GM21360 (cell line): Measurements from ENCODE around the gene FIGNL2.

Experiments used
- ATAC-seq: cut with Tn5 transposase; IDR thresholded peaks from one replicate; pipeline ENCODE4 v1.9.1; 2021; ENCODE audit warnings: mild to moderate bottlenecking, moderate library complexity; ENCODE audit not compliant: unreplicated experiment

The FIGNL2 gene

GRCh38 chr12:51874486-51874885, 26.0 kb upstream of the FIGNL2 start:
- ATAC-seq, result no peak

DNA sequence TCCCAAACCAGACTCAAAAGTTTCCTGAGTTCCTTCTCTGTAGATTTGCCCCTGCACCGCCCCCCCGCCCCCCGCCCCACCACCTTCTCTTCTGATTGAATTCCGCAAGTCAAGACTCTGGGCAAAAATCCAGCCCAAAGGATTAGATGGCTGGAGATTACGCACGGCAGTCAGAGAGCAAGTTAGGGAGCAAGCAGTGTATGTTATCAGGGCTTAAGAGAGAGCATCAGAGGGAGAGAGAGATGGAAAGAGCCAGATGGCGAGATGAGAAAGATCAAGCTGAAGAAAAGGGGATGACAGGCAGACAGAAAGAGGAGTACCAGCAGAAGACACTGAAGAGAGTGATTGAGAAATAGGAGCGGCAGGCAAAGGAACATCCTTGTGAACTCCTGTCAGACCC, 25.5 kb upstream of the FIGNL2 start:
- no peak for ATAC-seq

- no peak for ATAC-seq
These were observed 24.9 kb upstream of the FIGNL2 start for GRCh38 chr12:51873251-51873994.

GRCh38 chr12:51872689-51872981, 24.1 kb upstream of the FIGNL2 start:
- no peak for ATAC-seq

DNA sequence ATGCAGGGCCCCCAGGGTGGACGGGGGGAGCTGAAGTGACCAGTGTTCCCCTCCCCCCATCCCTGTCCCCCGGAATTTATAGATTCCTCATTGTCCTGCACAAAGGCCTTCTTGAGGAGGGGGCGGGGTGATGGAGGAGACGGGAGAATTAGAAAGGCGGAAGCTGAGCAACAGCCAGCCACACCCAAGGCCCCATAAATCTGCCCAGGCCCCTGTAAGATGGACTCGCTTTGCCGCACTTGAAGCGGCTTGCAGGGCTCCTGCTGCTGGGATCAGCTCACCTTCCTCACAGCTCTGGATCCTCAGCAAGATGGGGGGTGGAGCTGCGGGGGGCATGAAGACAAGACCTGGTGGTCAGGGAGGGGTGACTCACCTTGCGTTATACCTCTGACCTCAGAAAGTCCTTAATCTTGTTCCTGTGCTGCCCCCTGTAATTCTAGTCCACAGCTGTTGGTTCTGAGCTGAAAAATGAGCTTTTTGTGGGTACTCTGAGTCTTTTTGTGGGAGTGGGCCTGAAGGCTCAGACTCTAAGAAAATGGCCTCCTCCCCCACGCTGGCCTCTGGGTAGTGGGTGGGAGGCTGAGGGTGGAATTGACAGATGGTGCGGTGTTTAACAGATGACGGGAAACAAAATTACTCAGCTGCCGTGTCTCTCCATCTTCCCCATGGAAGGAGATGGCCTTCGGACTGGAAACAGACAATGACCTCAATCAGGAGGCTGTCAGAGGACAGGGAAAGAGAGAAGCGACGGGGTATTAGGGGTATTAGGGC, 23.6 kb upstream of the FIGNL2 start:
- ATAC-seq, result no peak

GRCh38 chr12:51871126-51871525, 22.6 kb upstream of the FIGNL2 start:
- ATAC-seq, result no peak

DNA sequence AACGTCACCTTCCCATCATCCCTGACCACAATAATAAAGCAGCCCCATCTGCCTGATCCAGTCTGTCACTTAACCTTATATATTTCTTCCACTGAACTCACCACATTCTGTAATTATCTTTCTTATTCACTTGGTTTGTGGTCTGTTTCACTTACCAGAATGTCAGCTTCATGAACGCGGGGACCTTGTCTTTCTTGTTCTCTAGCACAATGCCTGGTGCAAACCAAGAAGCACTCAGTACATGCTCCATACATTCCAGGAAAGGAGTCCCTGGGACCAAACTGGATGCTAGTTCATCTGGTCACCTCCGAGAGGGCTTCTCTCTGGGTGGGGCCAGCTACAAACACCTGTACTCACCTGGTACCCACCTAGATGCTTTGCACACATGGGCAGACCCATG, 22.0 kb upstream of the FIGNL2 start:
- ATAC-seq, result no peak

DNA sequence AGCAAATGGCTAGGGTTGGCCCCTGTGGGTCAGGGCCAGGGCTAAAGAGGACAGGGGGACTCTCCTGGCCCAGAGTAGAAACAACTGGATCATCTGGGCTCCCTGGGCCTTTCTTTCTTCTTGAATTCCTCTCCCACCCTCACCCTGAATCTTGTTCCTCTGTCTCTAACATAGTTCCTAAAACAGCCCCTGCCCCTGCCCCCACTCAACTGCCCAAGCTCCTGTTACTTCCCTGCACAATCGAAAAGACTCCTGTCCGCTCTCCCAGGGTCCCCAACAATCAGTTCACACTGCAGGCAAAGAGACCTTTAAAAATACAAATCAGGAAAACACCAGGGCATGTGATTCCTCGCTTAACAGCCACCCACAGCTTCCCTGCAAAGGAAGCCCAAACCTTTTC, 21.4 kb upstream of the FIGNL2 start:
- ATAC-seq, result no peak

GRCh38 chr12:51869496-51869865, 21.0 kb upstream of the FIGNL2 start:
- ATAC-seq, result no peak

DNA sequence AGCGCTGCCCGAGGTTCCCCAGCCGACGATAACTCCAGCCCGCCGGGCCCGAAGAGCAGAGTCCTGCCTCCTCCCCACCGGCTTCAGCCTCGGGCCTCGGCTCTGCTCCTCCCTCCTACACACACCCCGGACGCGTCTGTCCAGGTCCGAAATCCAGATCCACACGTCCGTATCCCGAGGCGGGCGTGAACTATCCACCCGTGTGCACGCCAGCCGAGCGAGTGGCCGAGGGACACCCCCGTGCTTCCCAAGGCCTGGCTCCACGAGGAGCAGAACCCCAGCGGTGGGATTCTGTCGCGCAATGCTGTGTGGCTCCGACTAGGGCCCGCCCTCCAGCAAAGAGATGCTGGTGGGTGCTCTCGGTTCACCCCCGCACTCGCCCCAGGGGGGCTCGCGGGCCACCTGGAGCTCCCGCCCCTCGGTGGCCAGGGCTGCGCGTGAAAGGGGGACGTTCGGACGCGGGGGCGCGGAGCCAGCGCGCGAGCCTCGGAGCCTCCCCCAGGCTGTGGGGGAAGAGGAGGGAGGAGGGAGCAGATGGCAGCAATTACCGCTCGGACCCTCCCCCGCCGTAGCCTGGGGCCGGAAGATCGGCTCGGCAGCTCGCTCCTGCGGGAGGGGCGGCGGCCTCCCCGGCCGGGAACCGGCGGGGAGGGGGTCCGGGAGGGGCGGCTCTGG, 20.4 kb upstream of the FIGNL2 start:
- ATAC-seq, result no peak

DNA sequence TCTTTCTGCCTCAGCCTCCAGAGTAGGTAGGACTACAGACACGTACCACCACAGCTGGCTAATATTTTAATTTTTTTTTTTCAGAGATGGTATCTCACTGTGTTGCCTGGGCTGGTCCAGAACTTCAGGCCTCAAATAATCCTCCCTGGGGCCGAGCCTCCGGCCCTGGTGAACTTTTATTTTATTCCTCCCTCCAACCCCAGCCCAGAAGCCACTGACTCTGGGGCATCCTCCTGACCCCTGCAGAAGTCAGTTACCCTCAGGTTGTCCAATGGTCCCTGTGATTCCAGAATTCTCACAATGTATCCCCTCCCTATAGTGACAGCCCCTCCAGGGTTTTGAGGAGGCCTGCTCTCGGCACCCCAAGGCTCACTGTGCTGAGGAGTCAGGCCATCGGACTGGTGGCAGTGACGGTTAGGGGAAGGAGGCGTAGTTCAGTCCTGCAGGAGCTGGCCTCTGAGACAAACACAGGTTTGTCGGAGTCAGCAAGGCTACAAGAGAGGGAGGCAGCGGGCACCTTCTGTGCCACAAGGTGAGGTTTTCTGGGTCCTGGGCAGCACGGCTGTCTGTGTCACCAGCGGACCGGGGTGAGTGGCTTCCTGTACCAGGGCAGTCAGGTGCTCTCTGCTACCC, 19.4 kb upstream of the FIGNL2 start:
- no peak for ATAC-seq

- ATAC-seq, result no peak
These were observed 18.9 kb upstream of the FIGNL2 start for GRCh38 chr12:51867371-51867770.

DNA sequence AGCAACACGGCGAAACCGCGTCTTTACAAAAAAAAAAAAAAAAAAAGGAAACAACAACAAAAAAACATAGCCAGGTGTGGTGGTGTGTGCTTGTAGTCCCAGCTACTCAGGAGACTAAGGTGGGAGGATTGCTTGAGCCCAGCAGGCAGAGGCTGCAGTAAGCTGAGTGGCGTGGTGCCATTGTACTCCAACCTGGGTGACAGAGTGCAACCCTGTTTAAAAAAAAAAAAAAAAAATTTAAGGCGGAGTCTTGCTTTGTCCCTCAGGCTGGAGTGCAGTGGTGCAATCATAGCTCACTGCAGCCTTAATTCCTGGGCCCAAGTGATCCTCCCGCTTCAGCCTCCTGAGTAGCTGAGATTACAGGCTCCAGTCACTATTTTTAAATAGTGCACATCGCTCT, 18.2 kb upstream of the FIGNL2 start:
- ATAC-seq, result no peak

DNA sequence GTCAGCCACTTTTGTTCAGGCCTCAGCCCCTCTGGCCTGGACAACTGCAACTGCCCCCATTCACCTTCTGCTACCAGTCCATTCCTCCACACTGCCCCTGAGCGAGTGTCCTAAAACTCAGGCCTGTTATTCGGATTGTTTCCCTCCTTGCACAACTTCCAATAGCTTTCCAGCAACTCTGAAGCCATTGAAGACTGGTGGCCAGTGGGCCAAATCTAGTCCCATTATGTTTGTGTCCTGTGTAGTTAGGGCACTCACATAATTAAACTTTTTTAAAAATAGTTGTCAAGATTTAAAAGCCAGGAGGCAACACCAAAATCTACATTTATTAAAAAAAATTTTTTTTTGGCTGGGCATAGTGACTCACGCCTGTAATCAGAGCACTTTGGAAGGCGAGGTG, 17.8 kb upstream of the FIGNL2 start:
- ATAC-seq, result no peak

DNA sequence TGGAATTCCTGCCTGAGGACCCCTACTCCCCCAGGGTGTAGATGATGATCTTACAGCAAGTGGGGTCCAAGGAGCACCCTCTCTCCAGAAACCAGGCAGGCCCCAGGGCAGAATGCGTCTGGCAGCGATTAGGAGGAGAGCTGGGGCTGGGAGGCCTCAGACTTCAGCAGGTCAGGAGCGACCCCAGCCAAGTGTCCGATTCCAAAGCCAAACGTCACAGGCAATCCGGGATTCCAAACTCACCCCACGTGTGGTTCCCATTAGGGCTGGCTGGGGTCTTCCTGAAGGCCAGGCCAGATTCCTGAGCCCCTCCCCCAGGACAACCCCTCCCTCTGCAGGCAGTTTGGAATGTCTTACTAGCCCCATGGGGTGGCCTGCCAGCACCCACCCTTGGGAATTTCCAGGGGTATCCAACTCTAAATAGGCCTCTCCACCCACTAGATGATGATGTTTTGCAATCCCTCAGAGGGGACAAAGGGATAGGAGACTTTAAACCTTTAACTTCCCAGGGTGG, 17.3 kb upstream of the FIGNL2 start:
- no peak for ATAC-seq

- ATAC-seq, result no peak
These were observed 16.5 kb upstream of the FIGNL2 start for GRCh38 chr12:51864833-51865670.

DNA sequence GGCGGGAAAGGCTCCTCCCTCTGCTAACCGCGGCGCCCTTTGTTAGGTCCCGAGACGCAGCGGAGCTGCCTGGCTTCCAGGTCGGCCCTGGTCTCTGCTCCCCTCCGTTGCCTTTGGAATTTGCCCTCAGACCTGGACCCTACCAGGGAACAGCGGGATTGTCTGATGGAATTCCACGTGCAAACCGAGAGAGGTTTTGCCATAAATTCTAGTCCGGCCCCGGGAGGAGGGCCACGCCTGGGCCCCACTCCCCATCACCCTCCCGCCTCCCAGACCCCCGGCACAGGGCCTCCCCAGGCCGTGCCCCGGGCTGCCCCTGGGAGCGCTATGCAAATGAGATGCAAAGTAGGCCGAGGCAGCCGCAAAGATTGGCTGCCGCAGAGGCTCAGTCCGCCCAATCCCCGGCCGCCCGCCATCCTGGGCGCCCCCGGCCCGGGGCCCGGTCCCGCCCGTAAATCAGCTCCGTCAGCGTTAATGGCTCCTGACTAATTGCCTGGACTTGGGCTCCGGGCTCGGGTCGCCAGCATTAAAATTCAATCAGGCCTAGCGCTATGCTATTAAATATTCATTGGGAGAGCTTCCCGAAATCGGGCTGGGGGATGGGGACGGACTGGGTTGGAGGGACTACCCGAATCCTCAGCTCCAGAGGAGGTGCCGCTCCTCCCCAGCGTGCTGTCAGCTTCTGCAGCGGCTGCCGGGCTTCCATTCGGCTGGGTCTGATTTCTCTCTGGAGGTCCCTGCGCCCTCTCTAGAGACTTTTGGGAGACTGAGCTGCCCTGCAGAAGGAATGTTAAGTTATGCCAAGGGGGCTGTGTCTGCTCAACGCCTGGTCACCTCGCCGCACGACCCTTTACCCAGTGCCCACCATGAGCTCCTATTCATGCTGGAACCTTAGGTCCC, 15.7 kb upstream of the FIGNL2 start:
- no peak for ATAC-seq

DNA sequence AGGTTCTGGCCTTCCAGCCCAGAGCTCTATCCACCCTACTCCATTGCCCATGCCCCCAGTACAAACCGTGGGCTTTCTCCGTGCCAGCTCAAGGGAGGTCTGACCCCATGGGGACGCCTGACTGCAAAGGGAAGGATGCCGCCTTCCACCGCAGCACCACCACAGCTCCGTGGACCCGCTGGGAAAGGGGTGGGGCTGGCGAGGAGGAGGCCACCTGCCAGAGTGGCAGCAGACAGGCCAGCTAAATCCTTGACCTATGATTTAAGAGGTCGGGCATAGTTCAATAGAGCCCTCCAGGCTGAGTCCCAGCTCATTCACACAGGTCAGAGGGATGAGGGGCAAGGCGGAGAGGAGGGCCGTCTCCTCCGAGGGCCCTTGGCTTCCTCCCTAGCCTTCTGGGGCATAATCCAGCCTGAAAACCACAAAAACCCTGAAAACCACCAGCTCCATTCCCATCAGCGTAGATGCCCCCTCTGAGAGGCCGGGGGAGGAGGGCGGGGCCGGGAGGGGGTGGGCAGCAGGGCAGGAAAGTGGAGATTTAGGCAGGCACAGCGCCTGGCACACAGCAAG, 14.9 kb upstream of the FIGNL2 start:
- ATAC-seq, result no peak

DNA sequence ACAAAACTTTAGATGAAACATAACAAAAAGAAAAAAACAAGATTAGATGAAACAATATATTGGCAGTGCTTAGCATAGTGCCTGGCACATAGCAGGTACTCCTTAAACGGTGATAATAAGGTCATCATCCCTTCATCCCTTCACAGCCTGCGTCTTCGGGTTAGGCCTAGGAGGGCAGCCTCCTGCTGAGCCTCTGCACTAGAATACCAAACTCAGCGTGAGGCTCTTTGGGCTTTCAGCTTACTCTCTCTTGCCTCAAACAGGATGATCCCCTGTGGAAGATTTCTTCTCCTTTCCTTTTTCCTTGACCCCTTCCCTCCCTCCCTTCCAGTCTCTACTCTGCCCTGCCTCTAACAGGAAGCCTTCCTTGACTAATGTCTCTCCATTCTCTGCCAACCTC, 14.4 kb upstream of the FIGNL2 start:
- ATAC-seq, result no peak
